Activated T-helper 2 cell treated with anti-CD3 and anti-CD28 coated beads, Interferon-gamma antibody, Interleukin-2, Interleukin-4, amounts not matched to agents 10 μg/mL and 5 μg/mL and 100 μg/mL, durations not matched to agents 14 hours and 24 hours and 36 hours (primary cell): ENCODE results near the gene DLG2. TPM values are rescaled to one million over a fixed set of nuclear protein-coding genes. Genes with fewer than 3 reads are reported as not detected.

Source experiments
- DNase-seq: peaks from one replicate; pipeline ENCODE4 v3.0.0; 2021; ENCODE audit warnings: low spot score
- H3K27ac Mint-ChIP-seq: one replicate; pipeline ENCODE4 v1.8.0; 2021; ENCODE audit warnings: mixed read lengths
- H3K27me3 Mint-ChIP-seq: one replicate; pipeline ENCODE4 v1.8.0; 2021; ENCODE audit warnings: low read depth, mixed read lengths
- H3K36me3 Mint-ChIP-seq: one replicate; pipeline ENCODE4 v1.8.0; 2021; ENCODE audit warnings: low read depth, mixed read lengths
- H3K4me1 Mint-ChIP-seq: one replicate; pipeline ENCODE4 v1.8.0; 2021; ENCODE audit warnings: low read depth, mixed read lengths
- H3K4me3 Mint-ChIP-seq: one replicate; pipeline ENCODE4 v1.8.0; 2021; ENCODE audit warnings: low read depth, mild to moderate bottlenecking, moderate library complexity, mixed read lengths
- H3K9me3 Mint-ChIP-seq: one replicate; pipeline ENCODE4 v1.8.0; 2021; ENCODE audit warnings: mixed read lengths
- intact Hi-C: fragments of 100-400 bp; cut with micrococcal nuclease; formaldehyde crosslinking; loops from one replicate; pipeline ENCODE4 v1.15.1; 2023
- total RNA-seq: library from RNA; stranded (reverse); gene quantifications from 2 replicates; pipeline ENCODE4 v1.2.3, GENCODE V29; 2022

DLG2 gene
- total RNA-seq, 1 donor from 2014 or later = 1.8 TPM

DNA sequence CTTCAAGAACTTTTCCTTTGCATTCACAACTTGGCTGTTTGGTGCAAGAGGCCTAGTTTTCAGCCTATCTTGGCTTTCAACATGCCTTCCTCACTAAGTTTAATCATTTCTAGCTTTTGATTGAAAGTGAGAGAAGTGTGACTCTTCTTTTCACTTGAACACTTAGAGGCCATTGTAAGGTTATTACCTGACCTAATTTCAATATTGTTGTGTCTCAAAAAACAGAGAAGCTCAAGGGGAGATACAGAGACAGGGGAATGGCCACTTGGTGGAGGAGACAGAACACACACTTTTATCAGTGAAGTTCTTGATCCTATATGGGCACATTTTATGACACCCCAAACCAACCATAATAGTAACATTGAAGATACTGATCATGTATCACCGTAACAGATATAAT lies 532.3 kb downstream of the DLG2 start:
- H3K9me3 Mint-ChIP-seq = peaks cover 42% of the 10 kb centered on the region
- DNase-seq = no peak
- H3K27ac Mint-ChIP-seq = no peak overlapping the region

DNA sequence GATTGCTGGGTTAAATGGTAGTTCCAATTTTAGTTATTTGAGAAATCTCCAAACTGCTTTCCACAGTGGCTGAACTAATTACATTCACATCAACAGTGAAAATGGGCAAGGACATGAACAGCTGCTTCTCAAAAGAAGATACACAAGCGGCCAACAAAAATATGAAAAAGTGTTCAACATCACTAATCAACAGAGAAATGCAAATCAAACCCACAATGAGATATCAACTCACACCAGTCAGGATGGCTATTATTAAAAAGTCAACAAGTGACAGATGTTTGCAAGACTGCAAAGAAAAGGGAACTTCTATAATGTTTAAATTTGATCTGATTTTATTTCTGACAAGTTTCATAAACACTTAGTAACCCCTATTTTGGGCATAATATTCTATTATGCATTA lies 537.5 kb downstream of the DLG2 start:
- Mint-ChIP-seq H3K27ac (no peak overlapping the region), H3K4me3 (no peak overlapping the region)
- intact Hi-C loops = no loop called here

More for the DNA sequence above, 532.3 kb downstream of the DLG2 start:
- H3K36me3 Mint-ChIP-seq = no peaks in the 10 kb centered on the region
- H3K4me1 Mint-ChIP-seq = no peaks in the 10 kb centered on the region
- H3K27me3 Mint-ChIP-seq = no peaks in the 10 kb centered on the region
- intact Hi-C loops = no loop called here
- H3K4me3 Mint-ChIP-seq = no peak overlapping the region

DNA sequence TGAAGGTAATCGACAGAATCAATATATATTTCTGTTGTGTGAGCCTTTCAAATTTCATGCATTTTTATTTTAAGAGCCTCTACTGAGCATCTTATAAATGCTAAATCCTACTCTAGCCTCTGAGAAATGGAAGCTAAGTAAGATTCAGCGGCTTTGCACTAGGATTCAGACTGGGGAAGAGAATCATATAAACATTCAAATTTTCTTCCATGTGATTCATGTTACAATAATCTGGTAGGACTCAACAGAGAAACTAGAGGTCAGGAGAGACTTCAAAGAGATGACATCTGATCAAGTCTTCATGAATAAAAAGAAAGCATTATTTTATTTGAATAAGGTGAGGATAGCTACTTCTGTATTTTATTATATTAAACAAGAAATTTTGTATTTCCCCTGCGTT lies 538.9 kb downstream of the DLG2 start:
- Mint-ChIP-seq H3K36me3 (no peaks in the 10 kb centered on the region), H3K4me3 (no peak overlapping the region), H3K9me3 (peaks cover 43% of the 10 kb centered on the region), H3K4me1 (no peaks in the 10 kb centered on the region), H3K27ac (no peak overlapping the region), H3K27me3 (no peaks in the 10 kb centered on the region)
- no peak for DNase-seq
- intact Hi-C loops = no loop called here

More for the DNA sequence above, 537.5 kb downstream of the DLG2 start:
- Mint-ChIP-seq H3K27me3 (no peaks in the 10 kb centered on the region), H3K4me1 (no peaks in the 10 kb centered on the region), H3K9me3 (peaks cover 37% of the 10 kb centered on the region), H3K36me3 (no peaks in the 10 kb centered on the region)
- no peak for DNase-seq

DNA sequence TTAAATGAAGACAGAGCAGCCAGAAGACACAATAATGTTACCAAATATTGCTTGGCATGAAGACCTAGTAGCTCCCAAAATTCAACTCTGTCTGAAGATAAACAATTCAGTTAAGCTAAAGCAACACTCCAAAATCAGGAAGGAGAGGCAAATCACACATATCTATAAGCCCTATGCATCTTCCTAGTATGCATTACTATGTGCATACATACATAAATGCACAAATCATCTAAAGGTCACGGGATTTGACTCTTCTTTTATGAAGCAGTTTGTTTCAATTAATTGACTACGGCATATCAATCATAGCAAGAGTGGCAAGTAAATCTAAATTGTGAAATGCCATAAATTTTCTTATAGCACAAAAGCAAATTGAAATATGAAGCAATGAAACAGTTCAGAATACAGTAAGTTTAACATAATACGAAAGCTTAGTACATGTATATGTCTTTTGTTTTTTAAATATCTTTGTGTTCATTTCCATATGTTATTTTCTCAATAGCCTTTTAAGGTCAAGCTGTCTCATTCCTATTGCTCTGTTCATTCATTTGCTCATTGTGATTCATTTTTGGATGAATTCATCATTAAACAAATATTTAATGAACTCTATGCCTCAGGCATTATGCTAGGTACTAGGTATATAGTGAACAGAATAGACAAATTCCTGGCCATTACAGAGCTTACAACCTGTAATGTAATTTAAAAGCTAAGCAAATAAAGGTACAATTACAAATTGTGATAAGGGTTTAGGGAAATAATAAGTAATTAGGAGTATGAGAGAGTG lies 540.5 kb downstream of the DLG2 start:
- H3K27ac Mint-ChIP-seq = no peak overlapping the region
- no peaks in the 10 kb centered on the region for H3K36me3 Mint-ChIP-seq
- peaks cover 36% of the 10 kb centered on the region for H3K9me3 Mint-ChIP-seq
- H3K4me1 Mint-ChIP-seq = no peaks in the 10 kb centered on the region
- no peak overlapping the region for H3K4me3 Mint-ChIP-seq
- H3K27me3 Mint-ChIP-seq = no peaks in the 10 kb centered on the region
- no peak for DNase-seq
- intact Hi-C loops = no loop called here

DNA sequence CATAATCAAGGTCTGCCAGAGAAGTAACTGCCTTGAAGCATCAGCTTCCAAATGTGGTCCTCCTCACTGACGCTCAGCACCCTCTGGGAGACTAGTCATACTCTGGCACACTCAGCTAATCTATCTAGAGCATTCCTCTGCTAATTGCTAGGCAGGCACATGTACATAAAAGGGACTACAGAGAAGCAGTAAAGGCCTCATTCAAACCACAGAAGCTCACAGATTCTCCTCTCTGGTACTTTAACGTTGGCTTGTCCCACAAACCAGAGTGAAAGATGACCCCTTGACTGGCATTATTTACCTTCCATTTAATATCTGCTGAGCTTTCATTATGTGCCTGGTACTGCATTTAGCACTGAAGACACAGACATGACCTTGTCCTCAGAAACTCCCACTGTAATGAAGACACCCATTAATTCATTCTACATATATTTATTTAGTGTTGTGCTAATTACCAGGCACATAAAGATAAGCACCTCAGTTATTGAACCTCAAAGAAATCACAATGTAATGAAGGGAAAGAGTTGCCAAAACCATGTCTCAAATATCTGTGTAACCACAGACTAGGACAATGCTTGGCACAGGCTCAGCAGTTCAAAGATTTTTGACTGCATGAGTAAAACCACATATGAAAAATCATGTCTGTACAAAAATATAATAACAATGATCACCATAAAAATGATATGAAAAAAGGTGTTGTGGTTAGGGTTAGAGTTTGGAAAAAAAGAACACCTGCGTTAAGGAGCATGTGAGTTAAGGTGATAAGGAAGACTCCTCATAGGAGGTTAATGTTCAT lies 550.4 kb downstream of the DLG2 start:
- Mint-ChIP-seq H3K4me3 (no peak overlapping the region), H3K27ac (no peak overlapping the region), H3K36me3 (no peaks in the 10 kb centered on the region), H3K9me3 (peaks cover 21% of the 10 kb centered on the region), H3K27me3 (no peaks in the 10 kb centered on the region), H3K4me1 (no peaks in the 10 kb centered on the region)
- no peak for DNase-seq
- intact Hi-C loops = no loop called here

DNA sequence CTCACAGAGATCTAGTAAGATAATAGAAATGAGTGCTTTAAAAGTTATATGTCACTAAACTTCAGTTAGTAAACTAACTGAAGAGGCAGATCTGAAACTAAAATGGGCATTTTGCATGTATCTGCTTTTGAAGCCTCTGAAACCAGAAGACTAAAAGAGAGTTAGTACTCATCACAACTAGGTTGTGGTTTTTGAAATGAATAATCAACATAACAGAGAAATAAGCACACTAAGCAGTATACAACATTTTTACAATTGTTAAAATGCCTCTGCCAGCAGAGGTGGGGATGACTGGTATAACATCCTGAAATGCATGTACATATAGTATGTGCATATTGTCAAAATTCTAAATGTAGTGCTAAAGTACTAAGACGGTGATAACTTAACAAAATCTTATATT lies 564.5 kb downstream of the DLG2 start:
- Mint-ChIP-seq H3K4me3 (no peak overlapping the region), H3K27me3 (no peaks in the 10 kb centered on the region), H3K27ac (no peak overlapping the region), H3K9me3 (peaks cover 13% of the 10 kb centered on the region), H3K36me3 (no peaks in the 10 kb centered on the region), H3K4me1 (no peaks in the 10 kb centered on the region)
- no peak for DNase-seq
- intact Hi-C loops = no loop called here

DNA sequence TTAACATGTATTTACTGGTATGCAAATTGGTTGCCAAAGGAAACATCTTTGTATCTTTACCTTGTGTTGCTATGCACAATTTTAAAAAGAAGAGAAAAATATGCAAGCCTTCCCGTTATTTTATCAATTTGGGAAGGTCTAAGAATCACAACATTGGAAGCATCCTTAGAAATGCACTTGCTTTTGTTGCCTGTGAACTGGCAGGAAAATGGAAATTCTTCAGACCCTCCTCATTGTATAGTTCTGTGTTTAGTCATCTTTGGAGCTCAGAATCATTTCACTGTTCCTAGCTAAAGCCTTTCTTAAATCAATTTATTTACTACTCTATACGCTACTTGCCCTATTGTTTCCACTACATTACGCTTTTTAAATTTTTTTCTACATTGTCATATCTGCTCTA lies 574.5 kb downstream of the DLG2 start:
- H3K36me3 Mint-ChIP-seq = no peaks in the 10 kb centered on the region
- peaks cover 15% of the 10 kb centered on the region for H3K9me3 Mint-ChIP-seq
- no peak overlapping the region for H3K27ac Mint-ChIP-seq
- H3K4me3 Mint-ChIP-seq = no peak overlapping the region
- intact Hi-C loops = no loop called here
- no peak for DNase-seq
- no peaks in the 10 kb centered on the region for H3K4me1 Mint-ChIP-seq
- no peaks in the 10 kb centered on the region for H3K27me3 Mint-ChIP-seq

DNA sequence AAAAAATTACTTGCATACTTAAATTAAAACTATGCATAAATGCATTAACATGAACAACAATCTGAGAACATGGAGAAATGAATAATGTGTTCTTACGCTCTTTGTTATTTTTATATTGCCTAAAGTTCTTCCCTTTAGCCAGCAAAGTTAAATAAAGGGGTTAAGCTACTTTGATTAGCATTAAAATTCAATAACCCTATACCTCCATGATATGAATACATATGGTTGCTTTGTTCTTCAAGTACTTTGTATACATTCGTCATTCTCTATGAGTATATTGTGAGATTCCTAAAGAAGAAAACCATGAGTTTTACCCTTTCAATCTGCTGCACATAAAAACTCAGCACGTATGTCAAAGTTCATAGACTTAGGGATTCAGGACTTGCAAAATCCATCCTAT lies 578.3 kb downstream of the DLG2 start:
- H3K27ac Mint-ChIP-seq = no peak overlapping the region
- no peaks in the 10 kb centered on the region for H3K36me3 Mint-ChIP-seq
- intact Hi-C loops = no loop called here
- no peak for DNase-seq
- H3K4me1 Mint-ChIP-seq = no peaks in the 10 kb centered on the region
- H3K9me3 Mint-ChIP-seq = peaks cover 18% of the 10 kb centered on the region
- H3K27me3 Mint-ChIP-seq = no peaks in the 10 kb centered on the region
- H3K4me3 Mint-ChIP-seq = no peak overlapping the region

DNA sequence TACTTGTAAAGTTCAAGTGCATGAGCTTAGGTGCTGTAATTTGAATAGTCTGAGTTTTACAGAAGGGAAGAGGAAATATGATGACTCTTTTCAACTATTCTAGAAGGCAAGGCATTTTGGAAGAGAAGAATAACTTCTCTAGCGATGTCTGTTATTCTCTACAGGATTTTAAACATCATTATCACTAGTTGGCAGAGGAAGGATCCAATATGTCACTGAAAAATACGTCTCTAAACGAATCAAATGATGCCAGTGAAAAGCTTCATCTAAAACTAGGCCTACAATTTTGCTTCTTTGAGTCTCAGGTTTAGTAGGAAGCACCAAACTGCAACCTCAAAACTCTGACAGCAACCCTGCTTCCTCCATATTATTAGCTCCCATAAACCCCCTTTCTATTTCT lies 581.4 kb downstream of the DLG2 start:
- peaks cover 16% of the 10 kb centered on the region for H3K9me3 Mint-ChIP-seq
- intact Hi-C loops = no loop called here
- H3K4me3 Mint-ChIP-seq = no peak overlapping the region
- H3K36me3 Mint-ChIP-seq = no peaks in the 10 kb centered on the region
- H3K4me1 Mint-ChIP-seq = no peaks in the 10 kb centered on the region
- H3K27me3 Mint-ChIP-seq = no peaks in the 10 kb centered on the region
- no peak overlapping the region for H3K27ac Mint-ChIP-seq
- DNase-seq = no peak

DNA sequence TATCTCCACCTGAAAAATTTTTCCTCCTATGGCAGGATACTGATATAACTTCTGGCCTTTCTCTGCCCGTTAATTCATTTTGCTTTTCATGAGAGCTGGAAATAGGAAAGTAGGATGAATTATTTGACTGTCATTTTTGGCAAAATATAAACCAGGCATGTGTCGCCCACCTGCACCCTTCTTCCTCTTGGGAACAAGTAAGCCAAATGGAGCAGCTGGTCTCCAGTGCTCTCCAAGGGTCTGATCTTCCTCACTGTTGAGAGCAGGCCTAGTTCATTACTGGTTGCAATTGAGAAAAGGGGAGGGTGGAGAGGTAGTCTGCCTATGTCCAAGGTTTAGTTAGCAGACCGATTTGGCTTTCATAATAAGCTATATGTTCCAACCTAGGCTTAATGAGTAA lies 582.2 kb downstream of the DLG2 start:
- no peaks in the 10 kb centered on the region for H3K27me3 Mint-ChIP-seq
- no peaks in the 10 kb centered on the region for H3K36me3 Mint-ChIP-seq
- intact Hi-C loops = no loop called here
- no peak for DNase-seq
- H3K9me3 Mint-ChIP-seq = peaks cover 16% of the 10 kb centered on the region
- no peak overlapping the region for H3K27ac Mint-ChIP-seq
- H3K4me3 Mint-ChIP-seq = no peak overlapping the region
- no peaks in the 10 kb centered on the region for H3K4me1 Mint-ChIP-seq

DNA sequence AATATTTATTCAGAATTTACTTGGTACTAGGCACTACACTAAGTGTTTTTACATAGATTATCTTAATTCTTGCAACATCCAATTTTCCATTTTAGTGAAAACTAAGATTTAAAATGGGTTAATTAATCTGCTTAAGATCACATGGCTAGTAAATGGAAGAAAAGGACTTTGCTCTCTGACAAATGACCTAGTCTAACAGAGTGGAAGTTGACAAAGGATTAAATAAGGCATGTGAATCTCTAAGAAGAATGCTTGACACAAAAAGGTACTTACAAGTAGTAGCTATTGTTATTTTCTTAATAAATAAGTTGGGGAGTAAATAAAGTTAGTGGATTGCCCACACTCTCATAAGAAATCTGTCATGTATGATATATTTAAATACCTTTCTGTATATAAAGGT lies 584.8 kb downstream of the DLG2 start:
- H3K4me3 Mint-ChIP-seq = no peak overlapping the region
- H3K27ac Mint-ChIP-seq = no peak overlapping the region
- intact Hi-C loops = no loop called here
- no peaks in the 10 kb centered on the region for H3K27me3 Mint-ChIP-seq
- DNase-seq = no peak
- no peaks in the 10 kb centered on the region for H3K4me1 Mint-ChIP-seq
- H3K36me3 Mint-ChIP-seq = no peaks in the 10 kb centered on the region
- H3K9me3 Mint-ChIP-seq = peaks cover 16% of the 10 kb centered on the region

DNA sequence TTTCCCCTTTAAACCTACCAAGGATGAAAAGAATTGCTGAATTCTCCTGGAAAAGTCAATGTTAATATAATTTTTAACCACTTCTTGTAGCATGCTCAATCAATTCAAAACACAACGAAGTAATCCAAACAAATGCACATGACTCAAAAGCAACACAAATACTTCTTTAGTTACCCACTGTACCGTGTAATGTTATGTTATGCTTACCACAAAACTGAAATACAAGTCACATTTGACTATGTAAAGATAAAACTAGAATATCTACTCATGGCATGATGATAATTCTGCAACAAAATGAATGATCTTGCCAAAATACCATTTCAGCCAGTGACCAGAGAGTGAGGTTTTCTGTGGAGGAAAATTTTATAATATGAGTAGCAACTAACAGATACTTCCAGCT lies 587.0 kb downstream of the DLG2 start:
- Mint-ChIP-seq H3K27ac (no peak overlapping the region), H3K4me1 (no peaks in the 10 kb centered on the region), H3K4me3 (no peak overlapping the region), H3K36me3 (no peaks in the 10 kb centered on the region), H3K27me3 (no peaks in the 10 kb centered on the region), H3K9me3 (peaks cover 18% of the 10 kb centered on the region)
- DNase-seq = no peak
- intact Hi-C loops = no loop called here

DNA sequence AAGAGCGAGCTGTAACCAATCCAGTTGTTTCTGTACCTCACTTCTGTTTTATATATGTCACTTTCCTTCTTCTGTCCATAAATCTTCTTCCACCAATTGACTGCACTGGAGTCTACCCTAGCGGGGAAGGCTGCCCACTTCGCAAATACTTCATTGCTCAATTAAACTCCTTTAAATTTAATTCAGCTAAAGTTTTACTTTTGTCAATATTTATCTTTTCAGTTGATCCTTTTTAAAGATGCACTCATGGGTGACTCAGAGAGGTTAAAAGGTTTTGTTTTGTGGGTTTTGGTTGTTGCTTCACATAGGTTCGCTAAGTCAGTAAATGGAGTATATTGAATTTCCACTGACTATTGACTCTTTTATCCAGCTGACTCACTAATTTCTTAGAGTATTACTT lies 597.2 kb downstream of the DLG2 start:
- DNase-seq = no peak
- Mint-ChIP-seq H3K27me3 (no peaks in the 10 kb centered on the region), H3K4me3 (no peak overlapping the region), H3K4me1 (no peaks in the 10 kb centered on the region), H3K36me3 (no peaks in the 10 kb centered on the region), H3K9me3 (peaks cover 22% of the 10 kb centered on the region), H3K27ac (no peak overlapping the region)
- intact Hi-C loops = no loop called here
